Liver (tissue), 9 donors: Measurements from ENCODE around the gene YKT6. TPM values are rescaled to one million over a fixed set of nuclear protein-coding genes. Genes with fewer than 3 reads are reported as not detected.

Experiments used
- DNase-seq: peaks from one replicate; pipeline ENCODE4 v3.0.0-alpha.2; 2017; ENCODE audit warnings: low spot score
- H3K27ac ChIP-seq, 2 donors: one replicate each; pipeline ENCODE4 v1.7.0; 2013; ENCODE audit warnings: inconsistent platforms in 2 of 2, low read length in 2 of 2, control low read depth in 1 of 2, low read depth in 1 of 2, mild to moderate bottlenecking in 1 of 2
- H3K27me3 ChIP-seq, 4 donors: one replicate each; pipeline versions ENCODE4 v1.6.1 to v1.7.0; 2013; ENCODE audit warnings: low read length in 3 of 4, inconsistent platforms in 1 of 4, mild to moderate bottlenecking in 1 of 4, moderate library complexity in 1 of 4; ENCODE audit not compliant: control insufficient read depth in 4 of 4, insufficient read depth in 4 of 4
- H3K36me3 ChIP-seq, 4 donors: one replicate each; pipeline versions ENCODE4 v1.6.1 to v1.7.0; 2013; ENCODE audit warnings: low read length in 3 of 4, mild to moderate bottlenecking in 3 of 4, low read depth in 1 of 4, moderate library complexity in 1 of 4; ENCODE audit not compliant: control insufficient read depth in 4 of 4, insufficient read depth in 3 of 4
- H3K4me1 ChIP-seq, 4 donors: one replicate each; pipeline versions ENCODE4 v1.6.1 to v1.7.0; 2013; ENCODE audit warnings: low read length in 3 of 4, mild to moderate bottlenecking in 3 of 4, moderate library complexity in 1 of 4; ENCODE audit not compliant: control insufficient read depth in 4 of 4, insufficient read depth in 4 of 4
- H3K4me3 ChIP-seq, 3 donors: one replicate each; pipeline versions ENCODE4 v1.6.1 to v1.7.0; 2013; ENCODE audit warnings: low read length in 3 of 3, control low read depth in 1 of 3, low read depth in 1 of 3, mild to moderate bottlenecking in 1 of 3
- H3K9ac ChIP-seq, 2 donors: one replicate each; pipeline ENCODE4 v1.7.0; 2013; ENCODE audit warnings: low read length in 2 of 2, mild to moderate bottlenecking in 2 of 2, moderate library complexity in 2 of 2, control low read depth in 1 of 2, low read depth in 1 of 2
- H3K9me3 ChIP-seq, 4 donors: one replicate each; pipeline versions ENCODE4 v1.6.1 to v1.7.0; 2013; ENCODE audit warnings: low read length in 3 of 4; ENCODE audit not compliant: control insufficient read depth in 4 of 4
- EGR1 ChIP-seq, 2 donors: IDR thresholded peaks; 2 replicates each; pipeline ENCODE4 v1.6.1; 2016 to 2018; ENCODE audit warnings: antibody characterized with exemption in 2 of 2, low read depth in 2 of 2
- FOXA1 ChIP-seq: IDR thresholded peaks from 2 replicates; pipeline ENCODE4 v1.6.1; 2016; ENCODE audit warnings: antibody characterized with exemption
- FOXA2 ChIP-seq: IDR thresholded peaks from 2 replicates; pipeline ENCODE4 v1.6.1; 2016; ENCODE audit warnings: antibody characterized with exemption
- GABPA ChIP-seq, 2 donors: IDR thresholded peaks in 1 of 2; conservative IDR thresholded peaks in 1 of 2; 2 replicates each; pipeline ENCODE4 v1.6.1; 2016; ENCODE audit warnings: antibody characterized with exemption in 2 of 2, mild to moderate bottlenecking in 1 of 2, moderate library complexity in 1 of 2
- HNF4A ChIP-seq, 2 donors: conservative IDR thresholded peaks; 2 replicates each; pipeline ENCODE4 v1.6.1; 2016; ENCODE audit warnings: antibody characterized with exemption in 2 of 2, mild to moderate bottlenecking in 2 of 2
- HNF4G ChIP-seq: IDR thresholded peaks from 2 replicates; pipeline ENCODE4 v1.6.1; 2016; ENCODE audit warnings: antibody characterized with exemption
- JUND ChIP-seq, 2 donors: IDR thresholded peaks; 2 replicates each; pipeline ENCODE4 v1.6.1; 2016; ENCODE audit warnings: antibody characterized with exemption in 2 of 2
- NR2F2 ChIP-seq: IDR thresholded peaks from 2 replicates; pipeline ENCODE4 v1.6.1; 2016; ENCODE audit warnings: antibody characterized with exemption
- RAD21 ChIP-seq, 2 donors: IDR thresholded peaks; 2 replicates each; pipeline ENCODE4 v1.6.1; 2016; ENCODE audit warnings: antibody characterized with exemption in 2 of 2, mild to moderate bottlenecking in 2 of 2
- RXRA ChIP-seq, 2 donors: IDR thresholded peaks; 2 replicates each; pipeline ENCODE4 v1.6.1; 2017 to 2018; ENCODE audit warnings: antibody characterized with exemption in 2 of 2, mild to moderate bottlenecking in 1 of 2
- SP1 ChIP-seq: IDR thresholded peaks from 2 replicates; pipeline ENCODE4 v1.6.1; 2018; ENCODE audit warnings: antibody characterized with exemption, mild to moderate bottlenecking
- TAF1 ChIP-seq: conservative IDR thresholded peaks from 2 replicates; pipeline ENCODE4 v1.6.1; 2016; ENCODE audit warnings: antibody characterized with exemption, mild to moderate bottlenecking
- YY1 ChIP-seq: IDR thresholded peaks from 2 replicates; pipeline ENCODE4 v1.6.1; 2016; ENCODE audit warnings: antibody characterized with exemption, mild to moderate bottlenecking
- WGBS: extraction: QIAGEN DNeasy Blood & Tissue Kit; methylation state at CpG from one replicate; pipeline ENCODE4 v1.1.7; 2013; 5-methylcytosine and 5-hydroxymethylcytosine counted together
- polyA plus RNA-seq, 2 donors: library from polyadenylated mRNA; stranded (reverse) in 1 of 2; unstranded in 1 of 2; fragments of 200-250 nt in 1 of 2; fragments of >200 nt in 1 of 2; fragmentation: Nextera tagmentation in 1 of 2; extraction: Ambion mirVana in 1 of 2; gene quantifications; one replicate each; pipeline versions ENCODE4 v1.2.1 to v1.2.3, GENCODE V29; 2013 to 2015
- total RNA-seq, 2 donors: library from RNA; depleted of rRNA; stranded (reverse); fragments of >200 nt; gene quantifications; one replicate each; pipeline ENCODE4 v1.2.3, GENCODE V29; 2014
- TF ChIP-seq, protein P1 (sequence below): IDR thresholded peaks from 2 replicates; pipeline ENCODE4 v1.6.1; 2016; ENCODE audit warnings: antibody characterized with exemption, mild to moderate bottlenecking
- TF ChIP-seq, protein P2 (sequence below): fragments of 150-350 bp; IDR thresholded peaks from 2 replicates; pipeline ENCODE4 v1.5.1; 2017; ENCODE audit warnings: improper control_type of control experiment, low read depth, low read length; ENCODE audit not compliant: missing input control
- TF ChIP-seq, protein P3 (sequence below): IDR thresholded peaks from 2 replicates; pipeline ENCODE4 v1.6.1; 2016; ENCODE audit warnings: antibody characterized with exemption
- TF ChIP-seq, protein P4 (sequence below): IDR thresholded peaks from 2 replicates; pipeline ENCODE4 v1.6.1; 2016; ENCODE audit warnings: antibody characterized with exemption
- donor health status: healthy.
- donor health status: healthy.
- donor health status: healthy.
- donor health status: healthy.
- donor health status: healthy.

YKT6 gene
- total and polyA plus RNA-seq, 4 donors, result 8.1 to 22.0 (median 21.0) TPM

DNA sequence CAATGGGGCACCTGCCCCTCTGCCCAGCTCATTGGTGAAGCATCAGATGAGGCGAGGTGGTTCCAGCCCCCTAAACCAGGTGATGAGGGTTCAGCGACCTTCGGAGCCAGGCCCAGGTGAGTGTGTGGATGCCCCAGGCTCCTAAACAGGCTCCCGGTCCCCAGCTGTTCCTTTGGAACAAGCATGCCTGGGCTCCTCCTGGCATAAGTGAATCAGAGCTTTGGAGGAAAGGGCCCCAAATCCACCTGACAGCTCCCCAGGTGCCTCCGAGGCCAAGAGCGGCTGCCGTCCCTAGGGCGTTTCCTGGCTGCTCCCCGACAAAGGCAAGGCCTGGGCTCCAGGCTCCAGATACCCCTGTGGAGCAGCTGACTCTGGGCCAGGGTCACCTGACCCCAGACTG, 61.3 kb downstream of the YKT6 start:
- no peak overlapping the region for H3K9ac ChIP-seq
- DNase-seq, result no peak
- peaks cover 0 to 12% (median 2%) of the 10 kb centered on the region in 4 donors for H3K4me1 ChIP-seq
- H3K9me3 ChIP-seq, result no peaks in the 10 kb centered on the region
- no peak overlapping the region for H3K4me3 ChIP-seq
- H3K27me3 ChIP-seq, result no peaks in the 10 kb centered on the region
- no peaks in the 10 kb centered on the region for H3K36me3 ChIP-seq
- TF ChIP-seq HNF4G (no peak), JUND (IDR thresholded peaks at IDR 0.05) (no peak), RAD21 (IDR thresholded peaks at IDR 0.05) (no peak), FOXA1 (no peak), YY1 (no peak), HNF4A (conservative IDR thresholded peaks at IDR 0.05) (no peak), FOXA2 (no peak), GABPA (IDR thresholded peaks at IDR 0.05 in 1 of 2, conservative IDR thresholded peaks at IDR 0.05 in 1 of 2) (no peak), NR2F2 (no peak), RXRA (IDR thresholded peaks at IDR 0.05) (no peak), TAF1 (no peak), SP1 (no peak), EGR1 (IDR thresholded peaks at IDR 0.05; ENCODE audit: low read depth in 2 of 2) (no peak)
- TF ChIP-seq, protein P1, sequence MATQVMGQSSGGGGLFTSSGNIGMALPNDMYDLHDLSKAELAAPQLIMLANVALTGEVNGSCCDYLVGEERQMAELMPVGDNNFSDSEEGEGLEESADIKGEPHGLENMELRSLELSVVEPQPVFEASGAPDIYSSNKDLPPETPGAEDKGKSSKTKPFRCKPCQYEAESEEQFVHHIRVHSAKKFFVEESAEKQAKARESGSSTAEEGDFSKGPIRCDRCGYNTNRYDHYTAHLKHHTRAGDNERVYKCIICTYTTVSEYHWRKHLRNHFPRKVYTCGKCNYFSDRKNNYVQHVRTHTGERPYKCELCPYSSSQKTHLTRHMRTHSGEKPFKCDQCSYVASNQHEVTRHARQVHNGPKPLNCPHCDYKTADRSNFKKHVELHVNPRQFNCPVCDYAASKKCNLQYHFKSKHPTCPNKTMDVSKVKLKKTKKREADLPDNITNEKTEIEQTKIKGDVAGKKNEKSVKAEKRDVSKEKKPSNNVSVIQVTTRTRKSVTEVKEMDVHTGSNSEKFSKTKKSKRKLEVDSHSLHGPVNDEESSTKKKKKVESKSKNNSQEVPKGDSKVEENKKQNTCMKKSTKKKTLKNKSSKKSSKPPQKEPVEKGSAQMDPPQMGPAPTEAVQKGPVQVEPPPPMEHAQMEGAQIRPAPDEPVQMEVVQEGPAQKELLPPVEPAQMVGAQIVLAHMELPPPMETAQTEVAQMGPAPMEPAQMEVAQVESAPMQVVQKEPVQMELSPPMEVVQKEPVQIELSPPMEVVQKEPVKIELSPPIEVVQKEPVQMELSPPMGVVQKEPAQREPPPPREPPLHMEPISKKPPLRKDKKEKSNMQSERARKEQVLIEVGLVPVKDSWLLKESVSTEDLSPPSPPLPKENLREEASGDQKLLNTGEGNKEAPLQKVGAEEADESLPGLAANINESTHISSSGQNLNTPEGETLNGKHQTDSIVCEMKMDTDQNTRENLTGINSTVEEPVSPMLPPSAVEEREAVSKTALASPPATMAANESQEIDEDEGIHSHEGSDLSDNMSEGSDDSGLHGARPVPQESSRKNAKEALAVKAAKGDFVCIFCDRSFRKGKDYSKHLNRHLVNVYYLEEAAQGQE, result no peak
- TF ChIP-seq, protein P2, sequence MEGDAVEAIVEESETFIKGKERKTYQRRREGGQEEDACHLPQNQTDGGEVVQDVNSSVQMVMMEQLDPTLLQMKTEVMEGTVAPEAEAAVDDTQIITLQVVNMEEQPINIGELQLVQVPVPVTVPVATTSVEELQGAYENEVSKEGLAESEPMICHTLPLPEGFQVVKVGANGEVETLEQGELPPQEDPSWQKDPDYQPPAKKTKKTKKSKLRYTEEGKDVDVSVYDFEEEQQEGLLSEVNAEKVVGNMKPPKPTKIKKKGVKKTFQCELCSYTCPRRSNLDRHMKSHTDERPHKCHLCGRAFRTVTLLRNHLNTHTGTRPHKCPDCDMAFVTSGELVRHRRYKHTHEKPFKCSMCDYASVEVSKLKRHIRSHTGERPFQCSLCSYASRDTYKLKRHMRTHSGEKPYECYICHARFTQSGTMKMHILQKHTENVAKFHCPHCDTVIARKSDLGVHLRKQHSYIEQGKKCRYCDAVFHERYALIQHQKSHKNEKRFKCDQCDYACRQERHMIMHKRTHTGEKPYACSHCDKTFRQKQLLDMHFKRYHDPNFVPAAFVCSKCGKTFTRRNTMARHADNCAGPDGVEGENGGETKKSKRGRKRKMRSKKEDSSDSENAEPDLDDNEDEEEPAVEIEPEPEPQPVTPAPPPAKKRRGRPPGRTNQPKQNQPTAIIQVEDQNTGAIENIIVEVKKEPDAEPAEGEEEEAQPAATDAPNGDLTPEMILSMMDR, result no peak
- TF ChIP-seq, protein P3, sequence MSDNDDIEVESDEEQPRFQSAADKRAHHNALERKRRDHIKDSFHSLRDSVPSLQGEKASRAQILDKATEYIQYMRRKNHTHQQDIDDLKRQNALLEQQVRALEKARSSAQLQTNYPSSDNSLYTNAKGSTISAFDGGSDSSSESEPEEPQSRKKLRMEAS, result no peak
- WGBS, result 96% methylated on average over 9 of the region's 9 CpGs
- no peak overlapping the region for H3K27ac ChIP-seq

DNA sequence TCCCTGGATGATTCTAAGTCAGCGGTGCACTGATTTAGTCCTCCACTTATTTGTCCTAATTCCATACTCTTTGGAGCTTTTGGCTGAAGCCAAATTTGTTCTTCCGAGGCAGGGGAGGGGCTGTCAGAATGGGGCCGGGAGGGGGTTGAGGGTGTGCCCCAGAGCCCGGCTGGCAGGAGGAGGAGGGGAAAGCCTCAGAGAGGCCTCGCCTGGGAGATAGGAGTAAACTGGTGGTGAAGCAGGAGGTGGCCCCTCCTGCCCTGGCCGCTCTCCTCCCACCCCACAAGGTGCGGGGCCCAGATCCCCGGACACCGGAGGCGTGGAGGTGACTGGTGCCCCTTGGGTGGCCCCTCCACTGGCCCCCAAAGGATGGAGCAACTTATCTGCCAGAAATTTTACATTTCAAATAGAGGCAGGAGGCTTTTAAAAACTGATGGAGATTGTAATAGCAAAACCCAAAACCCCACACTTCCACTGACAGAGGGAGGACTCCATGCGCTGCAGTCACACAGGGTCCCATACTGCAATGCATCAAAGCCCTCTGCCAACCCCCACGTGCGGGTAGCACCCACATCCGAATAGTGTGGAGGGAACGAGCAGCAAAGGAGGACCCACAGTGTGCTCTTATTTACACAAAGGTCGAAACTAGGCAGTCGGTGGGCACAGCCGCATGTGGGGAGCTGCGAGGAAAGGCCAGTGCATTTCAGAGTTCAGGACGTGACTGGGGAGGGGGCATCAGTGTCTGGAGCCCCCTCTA, 62.7 kb downstream of the YKT6 start:
- DNase-seq, result no peak
- Histone ChIP-seq H3K27ac (no peak overlapping the region), H3K9ac (no peak overlapping the region)
- TF ChIP-seq HNF4A (conservative IDR thresholded peaks at IDR 0.05), result no peak
- TF ChIP-seq NR2F2, result no peak
- TF ChIP-seq, protein P4, sequence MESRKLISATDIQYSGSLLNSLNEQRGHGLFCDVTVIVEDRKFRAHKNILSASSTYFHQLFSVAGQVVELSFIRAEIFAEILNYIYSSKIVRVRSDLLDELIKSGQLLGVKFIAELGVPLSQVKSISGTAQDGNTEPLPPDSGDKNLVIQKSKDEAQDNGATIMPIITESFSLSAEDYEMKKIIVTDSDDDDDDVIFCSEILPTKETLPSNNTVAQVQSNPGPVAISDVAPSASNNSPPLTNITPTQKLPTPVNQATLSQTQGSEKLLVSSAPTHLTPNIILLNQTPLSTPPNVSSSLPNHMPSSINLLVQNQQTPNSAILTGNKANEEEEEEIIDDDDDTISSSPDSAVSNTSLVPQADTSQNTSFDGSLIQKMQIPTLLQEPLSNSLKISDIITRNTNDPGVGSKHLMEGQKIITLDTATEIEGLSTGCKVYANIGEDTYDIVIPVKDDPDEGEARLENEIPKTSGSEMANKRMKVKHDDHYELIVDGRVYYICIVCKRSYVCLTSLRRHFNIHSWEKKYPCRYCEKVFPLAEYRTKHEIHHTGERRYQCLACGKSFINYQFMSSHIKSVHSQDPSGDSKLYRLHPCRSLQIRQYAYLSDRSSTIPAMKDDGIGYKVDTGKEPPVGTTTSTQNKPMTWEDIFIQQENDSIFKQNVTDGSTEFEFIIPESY, result no peak
- no peak for TF ChIP-seq FOXA1
- TF ChIP-seq, protein P1, result no peak
- TF ChIP-seq RAD21 (IDR thresholded peaks at IDR 0.05), result no peak
- no peak for TF ChIP-seq GABPA (IDR thresholded peaks at IDR 0.05 in 1 of 2, conservative IDR thresholded peaks at IDR 0.05 in 1 of 2)
- TF ChIP-seq, protein P2, result no peak
- TF ChIP-seq TAF1, result no peak
- no peak for TF ChIP-seq JUND (IDR thresholded peaks at IDR 0.05)
- TF ChIP-seq FOXA2, result no peak

More for the DNA sequence above, 62.7 kb downstream of the YKT6 start:
- peaks cover 0 to 6% (median 0%) of the 10 kb centered on the region in 4 donors for H3K4me1 ChIP-seq
- no peaks in the 10 kb centered on the region for H3K27me3 ChIP-seq
- WGBS, result 86% methylated on average over 20 of the region's 20 CpGs
- no peaks in the 10 kb centered on the region for H3K9me3 ChIP-seq
- no peaks in the 10 kb centered on the region for H3K36me3 ChIP-seq
- H3K4me3 ChIP-seq, result no peak overlapping the region
